Activated CD8-positive, alpha-beta memory T cell treated with anti-CD3 and anti-CD28 coated beads, Interleukin-2, amount 50 U/mL, for 48 hours (primary cell): ENCODE measurements around the gene TIMM50.
A peak's percentile ranks its signal among the peaks of the same experiment; 100 is the strongest.

Experiments used
- DNase-seq: peaks from one replicate; pipeline ENCODE4 v3.0.0-alpha.2; 2020

Gene TIMM50

DNA sequence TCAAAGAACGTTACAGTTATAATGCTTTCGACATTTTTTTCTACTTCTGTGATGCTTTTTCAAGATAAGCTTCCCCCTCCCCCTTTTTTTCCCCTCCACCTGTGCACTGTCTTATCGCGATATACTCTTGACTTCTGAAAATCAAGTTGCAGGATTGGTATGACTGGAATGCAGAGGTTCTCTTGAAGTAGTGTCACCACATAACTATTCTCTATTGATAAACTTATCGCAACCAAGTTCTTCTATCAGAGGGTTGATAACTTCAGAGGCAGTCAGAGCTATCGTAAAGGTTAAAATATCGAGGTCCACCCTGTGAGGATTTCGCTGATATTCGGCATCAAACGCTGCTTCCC, 58.5 kb downstream of the TIMM50 start:
- DNase-seq, result no peak

DNA sequence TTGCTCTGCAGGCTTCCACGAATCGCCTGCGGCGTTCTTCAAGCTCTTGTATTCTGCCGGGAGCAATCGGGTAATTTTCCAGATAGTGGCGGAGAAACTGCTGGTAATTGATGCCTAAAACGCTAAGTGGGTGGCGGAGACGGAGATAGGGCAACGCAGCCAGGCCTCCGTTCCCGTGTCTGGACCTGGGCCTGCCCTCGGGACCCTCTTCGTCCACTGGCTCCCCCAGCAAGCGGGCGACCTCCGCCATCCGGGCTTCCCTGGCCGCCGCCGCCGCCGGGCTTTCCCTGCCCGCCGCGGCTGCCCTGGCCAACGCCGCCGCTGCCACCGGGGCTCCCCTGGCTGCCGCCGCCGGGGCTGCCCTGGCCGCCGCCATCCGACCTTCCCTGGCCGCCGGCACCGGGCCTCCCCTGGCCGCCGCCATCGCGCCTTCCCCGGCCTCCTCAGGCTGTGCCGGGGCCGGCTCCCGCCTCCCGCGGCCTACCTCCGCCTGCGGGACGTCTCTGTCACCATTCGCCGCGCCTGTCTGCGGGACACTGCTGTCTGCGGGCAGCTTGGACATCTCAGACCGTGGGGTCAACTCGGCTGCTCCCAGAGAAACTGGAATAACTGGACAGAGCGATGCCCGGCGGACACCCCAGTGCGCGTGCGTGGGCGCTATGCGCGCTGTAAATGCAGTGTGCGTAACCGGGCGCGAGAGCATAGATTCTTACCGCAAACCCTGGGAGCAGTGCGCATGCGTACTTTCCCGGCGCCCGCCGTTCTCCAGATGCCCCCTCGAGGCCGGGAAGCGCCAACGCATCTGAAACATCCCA, 59.1 kb downstream of the TIMM50 start, which contains the start of gene EID2:
EID2 (minus strand) TSS at position 644 of the 815 bp plus-strand sequence; CDS start at position 562, 82 bp downstream.
- peak; percentile 99 for DNase-seq

DNA sequence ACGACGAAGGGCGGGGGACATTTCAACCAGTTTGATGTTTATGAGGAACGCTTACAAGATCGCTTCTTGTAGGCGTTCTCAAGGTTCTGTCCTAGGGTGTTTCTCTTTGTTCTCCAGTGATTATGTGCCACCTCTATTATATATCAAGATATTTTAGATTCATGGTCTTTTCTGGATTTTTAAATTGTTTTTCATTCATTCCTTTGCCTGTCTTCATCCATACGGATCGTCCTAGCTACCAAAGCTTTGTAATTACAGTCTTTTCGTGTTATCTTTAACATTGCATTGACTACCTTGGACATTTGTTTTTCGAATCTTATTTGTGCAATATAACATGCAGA, 59.7 kb downstream of the TIMM50 start:
- DNase-seq, result no peak
